ENCODE measurements around the gene TMEM108.

Gene TMEM108

GRCh38 chr3:133168025-133168401 lies 129.8 kb downstream of the TMEM108 start:
- DNase-seq = no peak

- DNase-seq = no peak
These were observed 131.3 kb downstream of the TMEM108 start for GRCh38 chr3:133169331-133170068.

GRCh38 chr3:133171831-133172230 lies 133.6 kb downstream of the TMEM108 start:
- no peak for DNase-seq

- no peak for DNase-seq
These were observed 143.4 kb downstream of the TMEM108 start for GRCh38 chr3:133181392-133182150.

GRCh38 chr3:133187870-133188379 lies 149.7 kb downstream of the TMEM108 start:
- no peak for DNase-seq

- no peak for DNase-seq
These were observed 150.8 kb downstream of the TMEM108 start for GRCh38 chr3:133188996-133189395.

- no peak for DNase-seq
These were observed 151.7 kb downstream of the TMEM108 start for GRCh38 chr3:133189893-133190292.

GRCh38 chr3:133191818-133192217 lies 153.6 kb downstream of the TMEM108 start:
- no peak for DNase-seq

- DNase-seq = no peak
These were observed 154.3 kb downstream of the TMEM108 start for GRCh38 chr3:133192363-133192945.

- no peak for DNase-seq
These were observed 154.8 kb downstream of the TMEM108 start for GRCh38 chr3:133192967-133193366.

- DNase-seq = no peak
These were observed 158.3 kb downstream of the TMEM108 start for GRCh38 chr3:133196527-133196926.

GRCh38 chr3:133197619-133198018 lies 159.4 kb downstream of the TMEM108 start:
- no peak for DNase-seq

GRCh38 chr3:133206921-133207320 lies 168.7 kb downstream of the TMEM108 start:
- no peak for DNase-seq

GRCh38 chr3:133208184-133208583 lies 170.0 kb downstream of the TMEM108 start:
- no peak for DNase-seq

GRCh38 chr3:133209871-133210550 lies 171.8 kb downstream of the TMEM108 start:
- no peak for DNase-seq

GRCh38 chr3:133210656-133211055 lies 172.5 kb downstream of the TMEM108 start:
- no peak for DNase-seq

- DNase-seq = no peak
These were observed 173.3 kb downstream of the TMEM108 start for GRCh38 chr3:133211449-133211848.

- DNase-seq = no peak
These were observed 173.7 kb downstream of the TMEM108 start for GRCh38 chr3:133211856-133212255.

- no peak for DNase-seq
These were observed 175.7 kb downstream of the TMEM108 start for GRCh38 chr3:133213937-133214336.

GRCh38 chr3:133227813-133228212 lies 189.6 kb downstream of the TMEM108 start:
- no peak for DNase-seq

- no peak for DNase-seq
These were observed 192.0 kb downstream of the TMEM108 start for GRCh38 chr3:133230195-133230594.

GRCh38 chr3:133236901-133237300 lies 198.7 kb downstream of the TMEM108 start:
- DNase-seq = no peak

GRCh38 chr3:133237380-133237779 lies 199.2 kb downstream of the TMEM108 start:
- DNase-seq = no peak
